PC-3 (cell line): ENCODE data around the gene CD48.

Experiments used
- EZH2 ChIP-seq: fragments of 300-600 bp; sonication (generic); IDR thresholded peaks from one replicate; pipeline ENCODE4 v1.6.1; 2017; ENCODE audit warnings: antibody characterized with exemption, mild to moderate bottlenecking, low read length; ENCODE audit not compliant: unreplicated experiment
- EZH2phosphoT487 ChIP-seq: fragments of 300-600 bp; sonication (generic); IDR thresholded peaks from 2 replicates; pipeline ENCODE4 v1.6.1; 2018; ENCODE audit warnings: mild to moderate bottlenecking, antibody characterized with exemption, low read length, borderline replicate concordance
- TF ChIP-seq, protein P1 (sequence below): fragments of 300-600 bp; sonication (generic); conservative IDR thresholded peaks from 2 replicates; pipeline ENCODE4 v1.5.1; 2017; ENCODE audit warnings: antibody characterized with exemption, low read depth, mild to moderate bottlenecking, low read length

DNA sequence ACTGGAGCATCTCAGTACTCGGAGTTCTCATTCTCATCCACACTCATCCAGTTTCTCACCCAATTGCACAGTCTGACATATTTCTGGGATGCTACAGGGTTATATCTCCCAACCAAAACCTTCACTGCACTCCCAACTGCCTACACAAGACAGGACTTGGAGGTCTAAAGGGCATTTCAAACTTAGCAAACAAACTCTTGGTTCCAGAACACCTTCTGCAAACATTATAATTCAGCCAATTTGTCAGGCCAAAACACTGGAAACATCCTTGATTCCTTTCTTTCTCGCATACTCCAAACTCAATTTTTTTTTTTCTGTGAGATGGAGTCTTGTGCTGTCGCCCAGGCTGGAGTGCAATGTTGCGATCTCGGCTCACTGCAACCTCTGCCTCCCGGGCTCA is 72.7 kb downstream of the CD48 start:
- TF ChIP-seq, protein P1, sequence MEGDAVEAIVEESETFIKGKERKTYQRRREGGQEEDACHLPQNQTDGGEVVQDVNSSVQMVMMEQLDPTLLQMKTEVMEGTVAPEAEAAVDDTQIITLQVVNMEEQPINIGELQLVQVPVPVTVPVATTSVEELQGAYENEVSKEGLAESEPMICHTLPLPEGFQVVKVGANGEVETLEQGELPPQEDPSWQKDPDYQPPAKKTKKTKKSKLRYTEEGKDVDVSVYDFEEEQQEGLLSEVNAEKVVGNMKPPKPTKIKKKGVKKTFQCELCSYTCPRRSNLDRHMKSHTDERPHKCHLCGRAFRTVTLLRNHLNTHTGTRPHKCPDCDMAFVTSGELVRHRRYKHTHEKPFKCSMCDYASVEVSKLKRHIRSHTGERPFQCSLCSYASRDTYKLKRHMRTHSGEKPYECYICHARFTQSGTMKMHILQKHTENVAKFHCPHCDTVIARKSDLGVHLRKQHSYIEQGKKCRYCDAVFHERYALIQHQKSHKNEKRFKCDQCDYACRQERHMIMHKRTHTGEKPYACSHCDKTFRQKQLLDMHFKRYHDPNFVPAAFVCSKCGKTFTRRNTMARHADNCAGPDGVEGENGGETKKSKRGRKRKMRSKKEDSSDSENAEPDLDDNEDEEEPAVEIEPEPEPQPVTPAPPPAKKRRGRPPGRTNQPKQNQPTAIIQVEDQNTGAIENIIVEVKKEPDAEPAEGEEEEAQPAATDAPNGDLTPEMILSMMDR, result no peak
- TF ChIP-seq EZH2phosphoT487, result no peak
- no peak for TF ChIP-seq EZH2
